Urinary bladder (tissue), 4 donors: ENCODE measurements around the gene OR6B2. TPM values are rescaled to one million over a fixed set of nuclear protein-coding genes. Genes with fewer than 3 reads are reported as not detected.
"Not testable (repeated sequence)": the region's sequence is repeated elsewhere in the genome, so short reads cannot be mapped to it uniquely, and the experiment has no call there.

Experiments
- DNase-seq: peaks from one replicate; pipeline ENCODE4 v3.0.0-alpha.2; 2015; ENCODE audit errors: extremely low spot score
- H3K27ac ChIP-seq: one replicate; pipeline ENCODE4 v1.5.1; 2013; ENCODE audit warnings: low read depth, mild to moderate bottlenecking, moderate library complexity
- H3K36me3 ChIP-seq: one replicate; pipeline ENCODE4 v1.6.1; 2013; ENCODE audit warnings: mild to moderate bottlenecking, moderate library complexity; ENCODE audit not compliant: insufficient read depth
- H3K4me1 ChIP-seq: one replicate; pipeline ENCODE4 v1.6.1; 2013; ENCODE audit warnings: mild to moderate bottlenecking, moderate library complexity; ENCODE audit not compliant: insufficient read depth
- H3K4me3 ChIP-seq: one replicate; pipeline ENCODE4 v1.5.1; 2013; ENCODE audit warnings: low read depth, low read length
- WGBS: extraction: QIAGEN DNeasy Blood & Tissue Kit; methylation state at CpG from one replicate; pipeline ENCODE4 v1.1.7; 2013; 5-methylcytosine and 5-hydroxymethylcytosine counted together
- polyA plus RNA-seq: library from polyadenylated mRNA; stranded (reverse); fragments of 200-250 nt; gene quantifications from one replicate; pipeline ENCODE4 v1.2.3, GENCODE V29; 2013
- total RNA-seq: library from RNA; depleted of rRNA; stranded (reverse); fragments of >200 nt; gene quantifications from one replicate; pipeline ENCODE4 v1.2.3, GENCODE V29; 2014
- donor health status: healthy with polysubstance abuse.
- donor health status: healthy.

Gene OR6B2
- total and polyA plus RNA-seq, 2 donors, result not detected

GRCh38 chr2:240052524-240052923, 22.3 kb upstream of the OR6B2 start:
- Histone ChIP-seq H3K27ac (no peak overlapping the region), H3K4me1 (no peaks in the 10 kb centered on the region), H3K36me3 (no peaks in the 10 kb centered on the region), H3K4me3 (no peak overlapping the region)
- DNase-seq, result no peak
- 75% methylated on average over 12 of the region's 12 CpGs for WGBS

GRCh38 chr2:240051697-240052096, 21.5 kb upstream of the OR6B2 start:
- WGBS, result 71% methylated on average over 4 of the region's 4 CpGs
- no peaks in the 10 kb centered on the region for H3K4me1 ChIP-seq
- H3K27ac ChIP-seq, result no peak overlapping the region
- H3K4me3 ChIP-seq, result no peak overlapping the region
- DNase-seq, result no peak
- no peaks in the 10 kb centered on the region for H3K36me3 ChIP-seq

GRCh38 chr2:240050278-240050677, 20.0 kb upstream of the OR6B2 start:
- no peak for DNase-seq
- H3K36me3 ChIP-seq, result no peaks in the 10 kb centered on the region
- H3K4me3 ChIP-seq, result no peak overlapping the region
- WGBS, result 70% methylated on average over 12 of the region's 12 CpGs
- H3K4me1 ChIP-seq, result no peaks in the 10 kb centered on the region
- no peak overlapping the region for H3K27ac ChIP-seq

DNA sequence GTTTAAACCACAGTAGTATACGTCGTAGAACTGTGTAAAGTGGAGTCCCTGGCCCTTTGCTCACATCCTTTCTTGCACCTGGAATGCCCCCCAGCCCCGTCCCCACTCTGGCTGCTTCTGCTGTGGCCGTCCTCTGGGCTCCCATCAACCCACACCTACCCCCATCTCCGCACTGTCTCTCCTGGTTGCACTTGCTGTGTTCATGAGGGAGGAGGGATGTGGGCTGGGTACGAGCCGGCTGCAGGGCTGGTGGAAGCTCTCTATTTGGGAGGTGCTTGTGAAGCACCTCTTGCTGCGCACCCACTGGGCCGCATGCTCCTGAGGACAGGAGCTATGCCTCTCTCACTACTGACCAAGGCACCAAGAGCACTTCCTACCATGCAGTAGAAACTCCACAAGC, 18.0 kb upstream of the OR6B2 start:
- 67% methylated on average over 9 of the region's 9 CpGs for WGBS
- Histone ChIP-seq H3K4me1 (no peaks in the 10 kb centered on the region), H3K27ac (no peak overlapping the region), H3K36me3 (no peaks in the 10 kb centered on the region), H3K4me3 (no peak overlapping the region)
- DNase-seq, result no peak

- 93% methylated on average over 13 of the region's 13 CpGs for WGBS
- Histone ChIP-seq H3K4me1 (no peaks in the 10 kb centered on the region), H3K4me3 (no peak overlapping the region), H3K36me3 (no peaks in the 10 kb centered on the region), H3K27ac (no peak overlapping the region)
- DNase-seq, result no peak
Measured at GRCh38 chr2:240045098-240045497, 14.9 kb upstream of the OR6B2 start.

- H3K36me3 ChIP-seq, H3K4me1 ChIP-seq, DNase-seq, H3K27ac ChIP-seq, H3K4me3 ChIP-seq: not testable (repeated sequence)
- WGBS, result 77% methylated on average over 2 of the region's 2 CpGs
Measured at GRCh38 chr2:240044096-240044495, 13.9 kb upstream of the OR6B2 start.

DNA sequence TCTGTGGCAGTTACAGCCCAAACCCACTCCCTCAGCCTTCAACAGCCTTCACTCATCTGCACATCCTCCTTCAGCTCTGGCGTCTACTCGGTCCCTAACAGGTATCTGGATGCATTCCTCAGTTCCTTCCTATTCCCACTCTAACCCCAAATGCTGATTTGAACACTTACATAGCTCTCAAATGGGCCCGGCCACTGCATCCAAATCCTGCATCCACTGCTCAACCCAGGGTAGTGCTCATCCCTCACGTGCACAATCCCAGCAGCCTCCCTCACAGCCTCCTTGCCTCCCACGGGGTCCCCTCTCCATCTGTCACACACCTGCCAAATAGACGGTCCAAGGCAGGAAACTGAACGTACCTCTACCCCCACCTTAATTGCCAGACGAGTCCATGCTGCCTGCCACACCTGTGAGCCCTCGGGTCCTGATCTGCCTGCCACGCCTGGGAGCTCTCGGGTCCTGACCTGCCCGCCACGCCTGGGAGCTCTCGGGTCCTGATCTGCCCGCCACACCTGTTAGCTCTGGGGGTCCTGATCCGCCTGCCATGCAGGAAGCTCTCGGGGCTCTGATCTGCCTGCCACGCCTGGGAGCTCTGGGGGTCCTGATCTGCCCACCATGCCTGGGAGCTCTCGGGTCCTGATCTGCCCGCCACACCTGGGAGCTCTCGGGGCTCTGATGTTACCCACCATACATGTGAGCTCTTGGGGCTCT, 13.2 kb upstream of the OR6B2 start:
- H3K4me3 ChIP-seq, result no peak overlapping the region
- no peak overlapping the region for H3K27ac ChIP-seq
- DNase-seq, result no peak
- WGBS, result 82% methylated on average over 21 of the region's 21 CpGs
- H3K4me1 ChIP-seq, result no peaks in the 10 kb centered on the region
- H3K36me3 ChIP-seq, result no peaks in the 10 kb centered on the region

- H3K27ac ChIP-seq, result no peak overlapping the region
Measured at GRCh38 chr2:240042740-240043139, 12.5 kb upstream of the OR6B2 start.

GRCh38 chr2:240041363-240041762, 11.1 kb upstream of the OR6B2 start:
- Histone ChIP-seq H3K4me1 (no peaks in the 10 kb centered on the region), H3K27ac (no peak overlapping the region), H3K36me3 (no peaks in the 10 kb centered on the region), H3K4me3 (no peak overlapping the region)
- WGBS, result 80% methylated on average over 6 of the region's 6 CpGs
- no peak for DNase-seq

More at GRCh38 chr2:240042740-240043139, 12.5 kb upstream of the OR6B2 start:
- no peak for DNase-seq
- H3K36me3 ChIP-seq, result no peaks in the 10 kb centered on the region
- WGBS, result 77% methylated on average over 11 of the region's 11 CpGs
- H3K4me3 ChIP-seq, result no peak overlapping the region
- H3K4me1 ChIP-seq, result no peaks in the 10 kb centered on the region

DNA sequence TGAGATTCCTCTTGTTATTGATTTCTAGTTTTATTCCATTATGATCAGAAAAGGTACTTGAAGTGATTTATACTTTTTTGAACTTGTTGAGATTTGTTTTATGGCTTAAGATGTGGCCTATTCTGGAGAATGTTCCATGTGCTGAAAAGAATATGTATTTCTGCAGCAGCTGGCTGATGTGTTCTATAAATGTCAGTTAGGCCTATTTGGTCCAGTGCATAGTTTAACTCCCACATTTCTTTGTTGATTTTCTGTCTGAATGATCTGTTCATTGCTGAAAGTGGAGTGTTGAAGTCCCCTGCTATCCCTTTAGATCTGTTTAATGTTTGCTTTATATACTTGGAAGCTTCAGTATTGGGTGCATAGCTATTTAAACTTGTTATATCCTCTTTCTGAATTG, 7.1 kb upstream of the OR6B2 start:
- Histone ChIP-seq H3K4me1 (no peaks in the 10 kb centered on the region), H3K4me3 (no peak overlapping the region), H3K36me3 (no peaks in the 10 kb centered on the region), H3K27ac (no peak overlapping the region)
- peak; percentile 37 for DNase-seq

GRCh38 chr2:240033330-240033678, 3.1 kb upstream of the OR6B2 start:
- 53% methylated on average over 5 of the region's 5 CpGs for WGBS
- H3K36me3 ChIP-seq, result no peaks in the 10 kb centered on the region
- no peaks in the 10 kb centered on the region for H3K4me1 ChIP-seq
- DNase-seq, result no peak
- H3K27ac ChIP-seq, result no peak overlapping the region
- no peak overlapping the region for H3K4me3 ChIP-seq

DNA sequence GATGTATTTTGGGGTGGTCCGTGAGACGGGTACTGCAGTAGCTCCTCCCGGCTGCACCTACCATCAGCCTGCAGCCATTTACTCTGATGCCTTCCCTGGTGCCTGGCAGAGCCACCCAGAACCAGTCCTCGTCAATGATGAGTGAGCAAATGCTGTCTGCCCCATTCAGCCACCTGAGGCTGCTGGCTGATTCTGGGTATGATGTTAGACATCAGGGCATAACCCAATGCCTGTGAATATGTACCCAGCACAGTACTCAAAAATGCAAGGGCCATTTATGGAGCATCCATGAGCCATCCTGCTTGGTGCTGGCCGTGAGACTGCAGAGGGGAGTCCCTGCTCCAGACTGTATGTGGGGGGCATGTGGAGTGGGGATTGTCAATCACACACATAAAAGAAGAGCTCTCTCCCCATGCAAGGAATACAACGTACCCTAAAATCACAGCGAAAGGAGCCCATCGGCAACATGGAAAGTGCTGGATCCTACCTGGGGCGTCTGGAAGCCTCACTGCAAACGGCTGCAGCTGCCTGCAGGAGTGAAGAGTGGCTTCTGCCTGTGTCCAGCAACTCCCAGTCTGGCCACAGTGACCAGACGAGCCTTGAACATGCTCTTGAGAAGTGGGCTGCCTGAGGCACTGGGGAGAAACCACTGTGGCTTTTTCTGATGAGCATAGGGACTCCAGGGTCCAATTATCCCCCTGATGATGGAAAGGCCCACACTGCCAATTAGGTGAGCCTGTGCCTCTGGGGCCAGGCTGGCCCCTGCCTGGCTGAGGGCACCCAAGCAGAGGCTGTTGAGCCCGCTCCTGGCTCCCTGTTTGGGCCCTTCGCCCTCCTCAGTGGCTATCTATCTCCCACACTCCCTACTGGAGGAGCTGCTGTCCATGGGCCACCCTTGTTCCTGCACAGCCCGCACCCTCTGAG, 2.4 kb upstream of the OR6B2 start:
- Histone ChIP-seq H3K4me1 (no peaks in the 10 kb centered on the region), H3K4me3 (no peak overlapping the region), H3K27ac (no peak overlapping the region), H3K36me3 (no peaks in the 10 kb centered on the region)
- 71% methylated on average over 14 of the region's 14 CpGs for WGBS
- DNase-seq, result no peak

GRCh38 chr2:240024766-240025165, 5.5 kb downstream of the OR6B2 start:
- no peak for DNase-seq
- Histone ChIP-seq H3K4me3 (peak overlapping the region; percentile 99), H3K27ac (no peak overlapping the region), H3K36me3 (no peaks in the 10 kb centered on the region), H3K4me1 (no peaks in the 10 kb centered on the region)
- WGBS, result under 1% methylated on average over 22 of the region's 22 CpGs

DNA sequence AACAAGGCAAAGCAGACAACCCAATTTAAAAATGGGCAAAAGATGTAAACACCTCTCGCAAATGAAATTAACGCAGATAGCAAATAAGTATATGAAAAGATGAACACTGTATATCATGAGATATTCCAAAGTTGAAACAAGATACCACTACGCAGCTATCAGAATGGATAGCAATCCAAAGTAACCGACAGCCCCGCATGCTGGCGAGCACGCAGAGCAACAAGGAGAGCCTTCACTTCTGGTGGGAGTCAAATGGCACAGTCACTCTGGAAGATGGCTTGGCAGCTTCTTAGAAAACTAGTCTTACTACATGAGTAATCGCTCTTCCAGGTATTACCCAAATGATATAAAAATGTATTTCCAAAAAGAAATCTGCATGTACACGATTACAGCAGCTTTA, 6.4 kb downstream of the OR6B2 start:
- Histone ChIP-seq H3K36me3 (no peaks in the 10 kb centered on the region), H3K27ac (no peak overlapping the region), H3K4me3 (no peak overlapping the region), H3K4me1 (no peaks in the 10 kb centered on the region)
- no peak for DNase-seq
- 76% methylated on average over 9 of the region's 9 CpGs for WGBS
